Right lobe of liver (tissue), 4 donors: ENCODE data around the gene IL31RA.

Source experiments
- POLR2A ChIP-seq: fragments of 450-650 bp; IDR thresholded peaks from one replicate; pipeline ENCODE4 v1.6.1; 2017; ENCODE audit warnings: antibody characterized with exemption, mild to moderate bottlenecking
- TF ChIP-seq, protein P1 (sequence below), 4 donors: fragments of 200-600 bp in 3 of 4; fragments of 450-650 bp in 1 of 4; IDR thresholded peaks; one replicate each; pipeline versions ENCODE4 v1.5.1 to v1.8.0; 2016 to 2022; ENCODE audit warnings: antibody characterized with exemption in 4 of 4, mild to moderate bottlenecking in 2 of 4
- donor health status: DM: no; HTN: no; CAD: no.
- donor health status: DM: no; HTN: no; CAD: no.
- donor health status: DM: no; HTN: yes; CAD: no.

DNA sequence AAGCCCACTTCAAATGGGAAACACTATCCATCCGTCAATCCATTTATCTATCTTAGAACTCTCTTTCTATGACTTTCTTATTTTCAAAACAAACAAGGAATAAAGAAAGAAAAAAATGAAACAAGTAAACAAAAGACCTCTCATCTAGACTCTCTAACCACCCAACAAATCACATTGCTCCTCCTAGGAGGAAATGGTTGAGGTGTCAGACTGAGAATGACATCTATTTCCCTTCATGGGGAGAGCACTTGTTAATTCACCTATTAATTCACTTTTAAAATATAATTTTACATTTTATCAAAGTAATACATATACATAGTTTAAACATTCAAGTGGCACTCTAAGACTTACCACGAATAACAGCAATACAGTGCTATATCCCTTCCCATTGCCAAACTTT, 2.4 kb upstream of the IL31RA start:
- TF ChIP-seq, protein P1, sequence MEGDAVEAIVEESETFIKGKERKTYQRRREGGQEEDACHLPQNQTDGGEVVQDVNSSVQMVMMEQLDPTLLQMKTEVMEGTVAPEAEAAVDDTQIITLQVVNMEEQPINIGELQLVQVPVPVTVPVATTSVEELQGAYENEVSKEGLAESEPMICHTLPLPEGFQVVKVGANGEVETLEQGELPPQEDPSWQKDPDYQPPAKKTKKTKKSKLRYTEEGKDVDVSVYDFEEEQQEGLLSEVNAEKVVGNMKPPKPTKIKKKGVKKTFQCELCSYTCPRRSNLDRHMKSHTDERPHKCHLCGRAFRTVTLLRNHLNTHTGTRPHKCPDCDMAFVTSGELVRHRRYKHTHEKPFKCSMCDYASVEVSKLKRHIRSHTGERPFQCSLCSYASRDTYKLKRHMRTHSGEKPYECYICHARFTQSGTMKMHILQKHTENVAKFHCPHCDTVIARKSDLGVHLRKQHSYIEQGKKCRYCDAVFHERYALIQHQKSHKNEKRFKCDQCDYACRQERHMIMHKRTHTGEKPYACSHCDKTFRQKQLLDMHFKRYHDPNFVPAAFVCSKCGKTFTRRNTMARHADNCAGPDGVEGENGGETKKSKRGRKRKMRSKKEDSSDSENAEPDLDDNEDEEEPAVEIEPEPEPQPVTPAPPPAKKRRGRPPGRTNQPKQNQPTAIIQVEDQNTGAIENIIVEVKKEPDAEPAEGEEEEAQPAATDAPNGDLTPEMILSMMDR (IDR thresholded peaks at IDR 0.05): no peak
- no peak for TF ChIP-seq POLR2A
